ENCODE data around the gene SLC14A1. TPM values are rescaled to one million over a fixed set of nuclear protein-coding genes. Genes with fewer than 3 reads are reported as not detected.
"Not testable (repeated sequence)": the region's sequence is repeated elsewhere in the genome, so short reads cannot be mapped to it uniquely, and the experiment has no call there.

SLC14A1 gene
- total RNA-seq, 1 donor from 2014 or later: 96.9 TPM

DNA sequence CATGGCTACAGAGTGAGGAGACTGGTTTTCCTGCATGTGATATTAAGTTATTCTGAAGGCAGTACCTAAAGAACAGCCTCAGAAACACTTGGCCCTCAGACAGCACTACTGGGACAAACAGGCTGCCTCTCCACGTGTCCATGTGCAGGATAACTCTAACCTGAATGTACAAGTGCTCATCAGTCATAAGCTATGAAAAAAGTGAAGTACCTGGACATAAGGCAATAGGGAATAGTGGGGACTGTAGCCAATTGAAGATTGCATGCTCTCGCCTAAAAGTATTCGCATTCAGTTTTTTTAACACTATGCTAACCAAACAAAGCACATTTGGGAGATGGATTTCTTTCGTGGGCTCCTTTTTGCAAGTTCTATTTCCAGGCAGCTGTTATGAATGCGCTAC, 33.0 kb downstream of the SLC14A1 start:
- no peak for DNase-seq (ENCODE audit: low spot score)

DNA sequence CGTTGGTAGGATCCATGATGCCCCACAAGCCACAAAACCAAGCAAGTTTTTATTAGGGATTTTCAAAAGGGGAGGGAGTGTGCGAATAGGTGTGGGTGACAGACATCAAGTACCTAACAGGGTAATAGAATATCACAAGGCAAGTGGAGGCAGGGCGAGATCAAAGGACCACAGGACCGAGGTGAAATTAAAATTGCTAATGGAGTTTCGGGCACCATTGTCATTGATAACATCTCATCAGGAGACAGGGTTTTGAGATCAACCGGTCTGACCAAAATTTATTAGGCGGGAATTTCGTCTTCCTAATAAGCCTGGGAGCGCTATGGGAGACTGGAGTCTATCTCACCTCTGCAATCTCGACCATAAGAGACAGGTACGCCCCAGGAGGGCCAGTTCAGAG, 33.7 kb downstream of the SLC14A1 start:
- DNase-seq (ENCODE audit: low spot score): not testable (repeated sequence)

DNA sequence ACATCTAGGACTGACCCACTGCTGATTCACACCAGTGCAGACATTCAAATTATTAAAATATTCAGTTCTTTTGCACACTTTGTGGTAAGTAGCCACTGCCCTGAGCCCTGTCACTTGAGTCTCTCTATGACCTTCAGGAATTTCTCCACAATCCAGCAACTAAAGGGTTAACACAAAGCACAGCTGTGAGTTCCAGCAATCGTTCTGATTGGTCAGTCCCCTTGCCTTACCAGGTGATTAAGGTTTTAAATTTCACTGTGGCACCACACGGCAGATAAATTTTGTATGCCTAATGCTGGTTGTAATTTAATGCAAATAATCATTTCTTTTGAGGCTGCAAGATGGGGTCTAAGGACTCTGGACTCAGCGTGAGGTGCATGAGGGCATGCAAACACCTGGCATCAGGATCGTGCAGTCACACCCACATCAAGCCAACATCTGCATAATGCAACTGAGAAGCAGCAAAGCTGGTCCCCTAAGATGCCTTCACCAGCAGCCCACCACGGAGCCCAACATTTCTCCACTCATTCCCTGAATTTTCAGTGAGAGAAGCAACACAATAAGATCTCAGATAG, 36.6 kb downstream of the SLC14A1 start:
- DNase-seq (ENCODE audit: low spot score): no peak

DNA sequence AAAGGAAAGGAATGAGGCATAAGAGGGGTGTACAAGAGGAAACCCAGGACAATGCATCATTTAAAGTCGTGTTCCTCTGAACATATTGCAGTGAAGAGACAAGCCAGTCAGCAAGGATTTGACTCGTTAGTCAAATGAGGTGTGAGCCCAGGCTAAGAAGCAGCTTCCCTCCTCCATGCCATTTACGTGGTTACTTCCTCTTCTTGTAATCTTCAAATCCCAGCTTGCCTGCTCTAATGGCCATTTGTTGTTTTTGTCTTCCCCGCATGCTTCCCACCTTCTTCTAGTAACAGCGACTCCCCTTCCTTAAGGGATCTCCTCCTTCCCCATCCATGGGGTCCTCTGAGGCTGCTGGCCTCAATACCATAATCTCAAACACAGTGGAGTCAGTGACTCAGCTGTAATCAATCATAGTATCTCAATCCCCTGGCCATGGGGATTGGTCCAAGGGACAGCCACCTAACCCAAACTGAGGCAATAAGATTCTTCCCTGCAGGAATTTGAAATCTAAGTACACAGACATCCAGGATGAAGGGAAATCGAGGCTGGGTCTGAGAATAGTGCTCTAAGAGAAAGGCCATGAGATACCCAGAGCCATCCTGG, 37.6 kb downstream of the SLC14A1 start:
- no peak for DNase-seq (ENCODE audit: low spot score)

DNA sequence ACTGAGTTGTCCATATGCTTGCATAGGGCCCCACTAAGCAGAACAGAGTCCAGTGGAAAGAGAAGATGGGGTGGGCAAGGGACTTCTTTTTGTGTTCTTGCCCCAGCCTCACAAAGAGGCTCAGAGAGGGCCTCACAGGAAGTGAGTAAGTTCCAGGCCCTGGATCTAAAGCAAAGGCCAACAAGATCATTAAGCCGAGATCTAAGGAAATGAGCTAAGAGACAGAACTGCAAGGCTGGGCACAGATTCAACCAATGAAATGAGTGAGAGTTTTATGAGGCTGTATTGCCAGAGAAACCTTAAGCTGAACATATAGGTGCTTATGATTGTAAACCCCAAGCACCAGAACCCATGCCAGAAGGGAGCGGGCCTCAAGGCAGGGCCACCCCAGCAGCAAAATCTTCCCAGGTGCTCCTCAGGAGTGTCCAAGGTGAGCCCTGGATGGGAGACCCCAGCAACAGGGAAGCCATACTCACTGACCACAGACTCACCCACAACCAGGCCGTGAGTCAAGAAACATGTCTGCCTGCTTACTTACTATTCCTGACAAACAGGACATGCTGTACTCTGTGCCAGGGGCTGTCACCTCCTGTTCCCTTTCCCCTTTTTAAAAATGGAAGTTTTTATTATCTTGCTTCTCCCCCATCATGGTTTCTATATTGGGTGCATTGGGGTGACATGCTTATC, 40.2 kb downstream of the SLC14A1 start:
- DNase-seq (ENCODE audit: low spot score): no peak

DNA sequence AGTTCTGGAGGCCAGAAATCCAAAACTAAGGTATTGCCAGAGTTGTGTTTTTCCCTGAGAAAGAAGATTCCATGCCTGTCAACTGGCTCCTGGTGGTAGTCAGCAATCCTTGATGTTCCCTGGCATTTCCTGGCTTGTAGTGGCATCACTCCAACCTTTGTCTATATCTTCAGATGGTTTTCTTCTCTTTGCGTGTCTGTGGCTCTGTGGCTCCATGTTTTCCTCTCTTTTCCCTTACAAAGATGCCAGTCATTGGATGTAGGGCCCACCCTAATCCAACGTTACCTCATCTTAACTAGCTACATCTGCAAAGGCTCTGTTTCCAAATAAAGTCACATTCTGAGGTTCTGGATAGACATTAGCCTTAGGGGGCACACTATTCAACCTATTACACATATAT, 41.8 kb downstream of the SLC14A1 start:
- no peak for DNase-seq (ENCODE audit: low spot score)

DNA sequence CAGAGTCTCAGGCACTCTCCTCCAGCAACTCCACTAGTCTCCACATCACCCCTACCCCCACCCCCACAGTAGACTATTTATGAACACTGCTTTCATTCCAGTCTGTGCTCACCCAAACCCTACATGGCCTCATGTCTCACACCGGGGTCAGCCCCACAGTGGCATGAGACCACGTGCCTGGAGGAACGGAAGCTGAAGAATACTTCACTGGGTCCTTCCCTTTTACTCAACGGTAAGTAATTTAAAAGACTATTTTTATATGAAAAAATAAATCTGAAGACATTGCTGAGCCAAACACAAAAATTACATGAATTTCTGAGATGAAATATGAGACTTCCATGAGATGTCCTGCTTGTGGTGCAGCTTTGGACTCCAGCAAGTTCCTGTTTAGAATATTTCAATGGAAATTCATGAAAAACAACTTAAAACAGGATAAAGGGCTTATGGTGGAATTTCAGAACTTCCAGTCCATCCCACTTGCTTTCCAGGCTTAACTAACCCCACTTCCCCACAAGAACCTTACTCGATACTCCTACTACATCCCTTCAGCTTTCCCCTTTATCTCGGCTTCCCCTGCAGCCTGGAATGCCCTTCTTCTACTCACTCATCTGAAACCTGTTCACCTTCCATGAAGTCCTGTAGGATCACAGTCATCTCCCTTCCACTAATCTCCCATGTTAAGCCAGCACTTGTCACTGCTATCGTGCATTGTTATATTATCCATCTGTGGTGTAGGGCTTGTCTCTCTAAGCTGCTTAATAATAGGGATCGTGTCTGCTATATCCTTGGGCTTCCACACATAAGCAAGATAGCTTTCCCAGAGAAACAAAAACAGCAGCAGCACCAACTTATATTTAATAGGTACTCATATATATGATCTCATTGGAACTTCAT, 47.9 kb downstream of the SLC14A1 start:
- DNase-seq (ENCODE audit: low spot score): no peak

DNA sequence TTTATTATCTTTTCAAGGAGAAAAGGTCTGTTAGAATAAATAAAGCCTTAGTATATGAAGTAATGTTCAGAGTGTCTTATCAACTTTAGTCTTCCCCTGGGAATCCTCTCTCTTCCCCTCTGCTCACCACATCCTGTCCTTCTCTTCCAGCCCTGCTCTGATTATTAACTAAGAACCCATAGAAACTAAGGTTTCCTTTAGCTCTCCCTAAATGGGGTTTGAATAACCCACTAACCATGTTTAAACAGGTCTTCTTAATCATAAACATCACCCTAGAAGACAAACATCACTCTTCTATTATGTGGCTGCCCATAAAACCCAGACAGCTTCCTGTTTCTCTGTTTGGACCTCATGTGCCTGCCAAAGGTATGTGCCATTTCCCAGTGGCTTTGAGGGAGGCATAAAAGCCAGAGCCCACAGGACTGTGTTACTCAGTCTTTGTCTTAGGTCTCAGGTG, 50.1 kb downstream of the SLC14A1 start:
- no peak for DNase-seq (ENCODE audit: low spot score)

DNA sequence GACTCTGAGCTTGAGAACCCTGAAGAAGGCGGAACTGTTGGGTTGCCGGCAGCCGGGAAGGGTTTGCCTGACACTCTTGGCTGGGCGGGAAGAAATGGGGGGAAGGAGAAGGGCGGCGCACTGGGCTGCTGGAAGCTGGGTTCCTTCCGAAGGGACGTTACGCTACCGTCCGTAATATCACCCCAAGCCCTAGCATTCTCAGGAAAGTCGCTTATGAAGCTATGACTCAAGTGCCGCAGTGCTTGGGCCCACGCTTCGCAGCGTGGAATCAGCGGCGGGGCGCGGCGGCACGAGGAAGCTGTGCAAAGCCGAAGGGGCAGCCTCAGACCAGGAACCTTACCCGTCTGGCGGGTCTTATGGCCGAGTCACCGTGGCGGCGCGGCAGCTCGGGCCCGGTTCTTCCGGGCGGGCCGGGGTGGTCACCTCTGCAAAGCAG, 51.3 kb downstream of the SLC14A1 start:
- DNase-seq (ENCODE audit: low spot score): peak; percentile 71

DNA sequence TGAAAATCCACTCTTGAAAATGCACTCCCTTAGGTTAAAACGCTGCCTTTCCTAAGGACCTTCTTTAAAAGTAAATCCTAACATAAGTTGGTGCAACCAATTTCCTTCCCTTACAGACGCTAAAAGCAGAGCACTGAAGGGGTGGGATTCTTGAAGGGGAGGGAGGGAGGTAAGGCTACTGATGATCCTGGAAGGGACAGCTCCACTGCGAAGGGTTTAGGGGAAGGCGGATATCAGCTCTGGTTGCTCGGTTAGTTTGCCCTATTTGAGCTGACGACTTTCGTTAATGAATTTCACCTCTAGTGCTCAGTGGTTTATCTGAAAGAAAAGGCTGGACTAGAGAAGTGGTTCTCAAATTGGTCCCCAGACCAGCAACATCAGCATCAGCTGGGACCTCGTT, 51.8 kb downstream of the SLC14A1 start:
- DNase-seq (ENCODE audit: low spot score): no peak

DNA sequence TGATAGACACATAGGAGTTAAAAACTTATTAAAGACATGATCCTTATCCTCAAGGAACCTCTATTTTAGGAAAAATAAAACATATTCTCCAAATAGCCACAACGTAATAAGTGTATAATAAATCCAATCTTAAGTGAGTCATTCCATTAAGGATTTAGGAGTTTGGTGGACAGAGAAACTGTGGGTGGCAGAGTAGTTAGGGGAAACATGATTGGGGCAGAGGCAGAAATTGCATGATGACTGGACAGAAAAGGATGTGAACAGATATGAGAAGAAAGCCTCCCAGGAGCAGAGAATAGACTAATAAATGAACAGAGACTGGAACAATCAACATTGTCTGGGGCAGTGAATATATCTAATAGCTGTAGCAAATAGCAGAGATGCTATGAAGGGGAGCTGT, 53.4 kb downstream of the SLC14A1 start:
- DNase-seq (ENCODE audit: low spot score): no peak

- DNase-seq (ENCODE audit: low spot score): no peak
These were observed 56.6 kb downstream of the SLC14A1 start for GRCh38 chr18:45780568-45780967.

DNA sequence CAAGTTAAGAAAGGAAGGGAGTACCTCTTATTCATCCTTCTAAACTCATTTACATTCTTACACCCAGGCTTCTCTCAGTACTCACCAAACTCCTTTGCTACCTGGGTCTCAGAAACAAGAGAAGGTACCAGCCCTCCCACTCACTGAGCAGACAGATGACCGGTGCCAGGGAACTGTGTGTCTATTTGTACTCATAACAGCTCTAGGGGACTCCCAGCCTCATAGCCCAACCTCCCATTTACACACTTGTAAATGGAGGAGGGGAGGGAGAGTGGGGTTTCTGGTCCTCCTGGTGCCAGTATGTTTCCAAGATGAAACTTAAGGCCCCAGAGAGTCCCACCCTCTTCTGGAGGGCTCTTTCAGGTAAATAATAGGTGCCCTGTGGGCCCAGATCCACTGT, 58.7 kb downstream of the SLC14A1 start:
- DNase-seq (ENCODE audit: low spot score): no peak

GRCh38 chr18:45783097-45784075, 59.4 kb downstream of the SLC14A1 start:
- no peak for DNase-seq (ENCODE audit: low spot score)

DNA sequence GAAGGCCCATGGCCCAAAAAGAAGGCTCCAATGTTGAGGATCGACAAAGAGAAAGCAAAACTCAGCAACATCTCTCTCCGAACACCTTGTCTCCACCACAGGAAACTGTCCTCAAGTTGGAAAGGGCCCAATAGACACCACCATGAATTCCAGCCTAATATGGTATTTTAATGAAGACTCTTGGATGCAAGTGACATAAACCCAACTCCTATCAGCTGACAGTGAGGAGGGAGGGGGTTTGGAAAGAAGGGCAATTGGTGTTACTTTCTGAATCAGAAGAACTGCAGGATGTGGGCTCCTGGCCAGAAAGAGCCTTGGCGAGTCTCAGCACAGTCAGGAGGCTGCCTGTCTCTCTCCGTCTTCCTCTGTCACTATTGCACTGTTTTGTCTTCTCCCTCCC, 61.2 kb downstream of the SLC14A1 start:
- no peak for DNase-seq (ENCODE audit: low spot score)

GRCh38 chr18:45786941-45787340, 63.0 kb downstream of the SLC14A1 start:
- DNase-seq (ENCODE audit: low spot score): no peak

DNA sequence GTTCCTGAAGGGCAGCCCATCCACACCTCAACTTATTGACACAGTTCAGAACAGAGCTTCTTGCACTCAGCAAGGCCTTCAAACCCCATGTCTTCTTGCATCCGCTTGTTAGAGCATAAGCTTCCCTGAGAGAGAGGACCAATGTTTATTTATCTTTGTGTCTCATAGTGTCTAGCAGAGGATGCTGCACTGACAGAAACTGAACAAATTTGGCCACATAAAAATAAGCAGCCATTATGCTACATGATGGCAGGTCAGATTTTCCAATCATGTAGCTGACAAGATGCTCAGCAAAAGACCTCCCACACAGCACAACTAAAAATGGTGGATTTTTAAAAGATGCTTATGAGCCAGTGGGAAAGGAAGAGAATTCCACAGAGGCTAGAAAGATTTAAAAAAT, 63.4 kb downstream of the SLC14A1 start:
- no peak for DNase-seq (ENCODE audit: low spot score)

DNA sequence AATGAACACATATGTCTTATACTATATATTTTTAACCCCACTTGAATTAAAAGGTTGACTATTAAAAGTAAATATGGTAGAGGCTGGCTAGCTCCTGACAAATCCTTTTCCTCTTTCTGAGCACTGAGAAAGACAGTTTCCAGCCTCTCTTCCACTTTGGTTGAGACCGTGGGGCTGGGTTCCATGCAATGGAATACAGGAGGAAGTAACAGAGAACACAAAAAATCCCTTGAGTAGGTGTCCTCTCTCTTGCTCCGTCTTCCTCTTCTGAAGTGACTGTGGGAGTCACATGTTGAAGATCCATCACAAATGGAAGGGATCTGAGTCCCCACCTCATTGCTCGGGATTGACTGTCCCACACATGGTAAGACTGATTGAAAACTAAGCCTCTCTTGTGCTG, 64.9 kb downstream of the SLC14A1 start:
- no peak for DNase-seq (ENCODE audit: low spot score)

DNA sequence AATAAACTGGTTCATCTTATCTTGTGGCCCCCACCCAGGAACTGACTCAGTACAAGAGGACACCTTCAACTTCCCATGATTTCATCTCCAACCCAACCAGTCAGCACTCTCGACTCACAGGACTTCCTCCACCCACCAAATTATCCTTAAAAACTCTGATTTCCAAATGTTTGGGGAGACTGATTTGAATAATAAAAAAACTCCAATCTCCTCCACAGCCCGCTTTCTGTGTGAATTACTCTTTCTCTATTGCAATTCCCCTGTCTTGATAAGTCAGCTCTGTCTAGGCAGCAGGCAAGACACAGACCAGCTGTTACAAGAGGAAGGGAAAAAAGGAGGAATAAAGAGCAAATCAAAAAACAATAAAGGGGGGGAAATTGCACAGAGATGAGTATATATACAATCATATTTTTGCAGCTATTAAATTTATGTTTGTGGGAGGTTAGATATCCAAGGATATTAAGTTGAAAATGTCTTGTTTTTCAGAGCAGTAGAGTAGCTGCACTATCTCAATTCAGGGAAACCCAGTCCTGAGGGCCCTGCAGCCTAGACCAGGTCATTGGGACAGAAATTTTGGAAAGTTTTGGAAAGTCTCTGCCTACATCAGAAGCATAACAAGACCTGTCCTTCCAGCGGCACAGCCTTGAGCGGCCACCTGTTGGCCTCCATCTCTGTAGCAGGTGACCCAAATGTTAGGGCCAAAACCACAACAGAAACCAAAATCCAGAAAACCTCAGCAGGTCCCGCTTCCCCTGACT, 68.7 kb downstream of the SLC14A1 start:
- no peak for DNase-seq (ENCODE audit: low spot score)

DNA sequence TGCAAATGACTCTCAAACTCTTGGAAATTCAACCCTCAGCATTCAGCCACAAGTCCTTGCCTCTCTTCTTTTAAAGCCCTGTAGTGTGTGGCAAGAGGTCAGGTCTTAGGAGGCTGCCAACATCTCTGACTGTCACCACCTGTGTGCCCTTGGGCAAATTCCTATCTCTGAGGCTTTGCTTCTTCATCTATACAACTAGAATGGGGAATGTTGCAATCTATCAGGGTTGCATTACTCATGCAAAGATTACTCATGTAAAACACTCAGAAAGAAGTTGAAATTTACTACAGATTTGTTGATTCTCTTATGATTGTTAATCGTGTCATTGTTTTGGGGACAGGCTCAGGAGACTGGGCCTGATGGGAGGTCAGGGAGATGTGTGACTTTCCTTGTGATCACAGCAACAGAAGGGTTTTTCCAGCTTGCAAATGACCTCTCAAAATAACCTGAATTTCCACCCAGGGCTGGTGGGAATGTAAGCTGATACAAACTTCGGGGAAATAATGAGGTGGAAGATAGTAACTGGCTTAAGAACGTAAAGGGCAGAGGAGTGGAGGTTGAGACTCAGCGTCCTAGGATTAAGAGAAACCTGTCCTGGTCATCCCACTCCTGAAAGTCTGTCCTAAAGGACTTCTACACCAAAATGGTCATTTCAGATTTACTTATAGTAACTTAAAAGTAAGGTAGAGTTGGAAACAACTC, 69.4 kb downstream of the SLC14A1 start:
- DNase-seq (ENCODE audit: low spot score): no peak

Measured in mucosa of gallbladder (tissue), 1 donor.